CD4-positive, CD25-positive, alpha-beta regulatory T cell (primary cell): ENCODE measurements around the gene KATNAL2. TPM values are rescaled to one million over a fixed set of nuclear protein-coding genes. Genes with fewer than 3 reads are reported as not detected.

Experiments used
- polyA plus RNA-seq, 4 donors: library from polyadenylated mRNA; unstranded; fragments of 300-500 nt; fragmentation: Illumina TruSeq; gene quantifications; one replicate each; pipeline ENCODE4 v1.2.3, GENCODE V29; 2021
- total RNA-seq: library from RNA; stranded (reverse); gene quantifications from one replicate; pipeline ENCODE4 v1.2.3, GENCODE V29; 2022

KATNAL2 gene
- total and polyA plus RNA-seq, 5 donors from 2014 or later: 0.51 TPM; not detected in 4

Other genes with a start within 250 kb of the KATNAL2 start
- not detected for gene ST8SIA5, start 160.5 kb upstream of the KATNAL2 start, total RNA-seq
- not detected for gene ST8SIA5, start 160.5 kb upstream of the KATNAL2 start, polyA plus RNA-seq
- gene PIAS2, start 95 bp upstream of the KATNAL2 start, total RNA-seq: 33.6 TPM
- gene PIAS2, start 95 bp upstream of the KATNAL2 start, polyA plus RNA-seq: 10 to 100 TPM; 13.2 to 21.3 (median 18.3) TPM
- gene ELOA2, start 118.0 kb downstream of the KATNAL2 start, total RNA-seq: not detected
- not detected for gene ELOA2, start 118.0 kb downstream of the KATNAL2 start, polyA plus RNA-seq
- 18.7 TPM for gene HDHD2, start 232.9 kb downstream of the KATNAL2 start, total RNA-seq
- gene HDHD2, start 232.9 kb downstream of the KATNAL2 start, polyA plus RNA-seq: 10 to 100 TPM; 39.4 to 46.7 (median 44.7) TPM